ENCODE data around the gene PAF1.

PAF1 gene

DNA sequence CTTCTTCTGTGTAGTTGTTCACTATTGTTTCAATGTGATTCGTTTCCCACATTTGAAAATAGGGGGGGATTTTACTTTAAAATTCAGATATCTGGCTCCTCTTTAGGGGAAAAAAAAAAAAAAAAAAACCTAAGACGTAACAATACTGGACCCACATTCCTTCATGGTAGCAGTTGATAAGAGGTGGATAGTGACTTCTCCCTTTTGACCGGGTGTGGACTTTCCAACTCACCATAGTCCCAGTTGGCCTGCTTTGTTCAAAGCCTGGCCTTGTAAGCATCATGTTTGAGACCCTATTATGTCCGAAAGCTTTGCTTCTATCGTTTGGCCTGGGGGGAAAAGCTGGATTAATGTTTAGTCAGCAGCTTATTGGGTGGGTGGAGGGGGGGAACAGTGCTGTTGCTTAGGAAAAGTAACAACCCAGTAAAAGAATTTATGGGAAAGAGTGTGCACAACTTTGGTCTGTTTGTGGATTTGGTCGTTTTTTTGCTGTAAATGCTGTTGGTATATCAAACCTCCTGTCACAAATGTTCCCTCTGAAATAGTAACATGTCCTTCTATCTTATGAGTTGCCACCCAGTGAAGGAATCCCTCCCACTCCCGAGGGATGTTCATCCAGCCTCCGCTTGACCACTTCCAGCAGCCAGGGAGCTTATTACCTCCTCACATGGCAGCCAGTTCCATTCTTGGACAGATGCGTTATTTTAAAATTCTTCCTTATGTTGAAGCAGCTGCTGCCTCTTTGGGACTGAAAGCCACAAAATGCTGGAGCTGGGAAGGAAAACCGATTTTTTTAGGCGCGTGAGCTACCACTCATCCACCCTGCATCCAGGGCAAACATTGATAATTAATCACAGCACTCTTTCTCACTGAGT lies 38.3 kb downstream of the PAF1 start:
- Histone ChIP-seq H3K27me3 (ENCODE audit: insufficient read depth, low read length, poor library complexity) (no peaks in the 10 kb centered on the region), H3K4me2 (ENCODE audit: insufficient read depth, low read length) (no peak overlapping the region), H4K20me1 (ENCODE audit: insufficient read depth, low read length) (peaks cover 35% of the 10 kb centered on the region), H3K4me3 (ENCODE audit: low read depth in 1 of 2, low read length in 2 of 2) (no peak overlapping the region), H3K79me2 (ENCODE audit: insufficient read depth, low read length) (peaks cover 48% of the 10 kb centered on the region), H3K36me3 (ENCODE audit: insufficient read depth, low read length) (peaks cover 77% of the 10 kb centered on the region), H3K27ac (ENCODE audit: low read length) (no peak overlapping the region), H3K9ac (ENCODE audit: low read depth, low read length) (no peak overlapping the region), H3K4me1 (ENCODE audit: insufficient read depth, low read length) (no peaks in the 10 kb centered on the region), H2AFZ (ENCODE audit: low read depth, low read length) (no peak overlapping the region), H3K9me3 (ENCODE audit: insufficient read depth, low read length, severe bottlenecking) (no peaks in the 10 kb centered on the region)
- no peak for DNase-seq
- TF ChIP-seq EZH2 (IDR thresholded peaks at IDR 0.05; ENCODE audit: borderline replicate concordance, low read depth, low read length, severe bottlenecking) = no peak
- TF ChIP-seq, protein P1, sequence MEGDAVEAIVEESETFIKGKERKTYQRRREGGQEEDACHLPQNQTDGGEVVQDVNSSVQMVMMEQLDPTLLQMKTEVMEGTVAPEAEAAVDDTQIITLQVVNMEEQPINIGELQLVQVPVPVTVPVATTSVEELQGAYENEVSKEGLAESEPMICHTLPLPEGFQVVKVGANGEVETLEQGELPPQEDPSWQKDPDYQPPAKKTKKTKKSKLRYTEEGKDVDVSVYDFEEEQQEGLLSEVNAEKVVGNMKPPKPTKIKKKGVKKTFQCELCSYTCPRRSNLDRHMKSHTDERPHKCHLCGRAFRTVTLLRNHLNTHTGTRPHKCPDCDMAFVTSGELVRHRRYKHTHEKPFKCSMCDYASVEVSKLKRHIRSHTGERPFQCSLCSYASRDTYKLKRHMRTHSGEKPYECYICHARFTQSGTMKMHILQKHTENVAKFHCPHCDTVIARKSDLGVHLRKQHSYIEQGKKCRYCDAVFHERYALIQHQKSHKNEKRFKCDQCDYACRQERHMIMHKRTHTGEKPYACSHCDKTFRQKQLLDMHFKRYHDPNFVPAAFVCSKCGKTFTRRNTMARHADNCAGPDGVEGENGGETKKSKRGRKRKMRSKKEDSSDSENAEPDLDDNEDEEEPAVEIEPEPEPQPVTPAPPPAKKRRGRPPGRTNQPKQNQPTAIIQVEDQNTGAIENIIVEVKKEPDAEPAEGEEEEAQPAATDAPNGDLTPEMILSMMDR (IDR thresholded peaks at IDR 0.05; ENCODE audit: borderline replicate concordance, extremely low read depth, low read length, poor library complexity, severe bottlenecking) = no peak
- no peak for ATAC-seq (ENCODE audit: insufficient read depth, low read depth)

- ATAC-seq (ENCODE audit: insufficient read depth, low read depth) (no peak), DNase-seq (no peak)
- peaks cover 76% of the 10 kb centered on the region for H3K36me3 ChIP-seq (ENCODE audit: insufficient read depth, low read length)
- H3K79me2 ChIP-seq (ENCODE audit: insufficient read depth, low read length) = peaks cover 58% of the 10 kb centered on the region
- no peak overlapping the region for H2AFZ ChIP-seq (ENCODE audit: low read depth, low read length)
- TF ChIP-seq EZH2 (IDR thresholded peaks at IDR 0.05; ENCODE audit: borderline replicate concordance, low read depth, low read length, severe bottlenecking) = no peak
- H3K27me3 ChIP-seq (ENCODE audit: insufficient read depth, low read length, poor library complexity) = no peaks in the 10 kb centered on the region
- H3K4me1 ChIP-seq (ENCODE audit: insufficient read depth, low read length) = peaks cover under 1% of the 10 kb centered on the region
- H3K4me2 ChIP-seq (ENCODE audit: insufficient read depth, low read length) = no peak overlapping the region
- H3K9me3 ChIP-seq (ENCODE audit: insufficient read depth, low read length, severe bottlenecking) = no peaks in the 10 kb centered on the region
- no peak overlapping the region for H3K9ac ChIP-seq (ENCODE audit: low read depth, low read length)
- H4K20me1 ChIP-seq (ENCODE audit: insufficient read depth, low read length) = peaks cover 38% of the 10 kb centered on the region
- H3K4me3 ChIP-seq (ENCODE audit: low read depth in 1 of 2, low read length in 2 of 2) = no peak overlapping the region
- H3K27ac ChIP-seq (ENCODE audit: low read length) = no peak overlapping the region
Observed at GRCh38 chr19:39351537-39352064, 39.3 kb downstream of the PAF1 start.

- Histone ChIP-seq H3K4me2 (ENCODE audit: insufficient read depth, low read length) (no peak overlapping the region), H3K9ac (ENCODE audit: low read depth, low read length) (no peak overlapping the region), H3K4me3 (ENCODE audit: low read depth in 1 of 2, low read length in 2 of 2) (no peak overlapping the region), H3K79me2 (ENCODE audit: insufficient read depth, low read length) (peaks cover 72% of the 10 kb centered on the region), H3K27ac (ENCODE audit: low read length) (no peak overlapping the region), H3K9me3 (ENCODE audit: insufficient read depth, low read length, severe bottlenecking) (no peaks in the 10 kb centered on the region), H2AFZ (ENCODE audit: low read depth, low read length) (no peak overlapping the region), H3K36me3 (ENCODE audit: insufficient read depth, low read length) (peaks cover 72% of the 10 kb centered on the region), H3K4me1 (ENCODE audit: insufficient read depth, low read length) (peaks cover 15% of the 10 kb centered on the region), H4K20me1 (ENCODE audit: insufficient read depth, low read length) (peaks cover 48% of the 10 kb centered on the region), H3K27me3 (ENCODE audit: insufficient read depth, low read length, poor library complexity) (no peaks in the 10 kb centered on the region)
- TF ChIP-seq EZH2 (IDR thresholded peaks at IDR 0.05; ENCODE audit: borderline replicate concordance, low read depth, low read length, severe bottlenecking) = no peak
- TF ChIP-seq, protein P1 (IDR thresholded peaks at IDR 0.05; ENCODE audit: borderline replicate concordance, extremely low read depth, low read length, poor library complexity, severe bottlenecking) = no peak
- DNase-seq (no peak), ATAC-seq (ENCODE audit: insufficient read depth, low read depth) (no peak)
Observed at GRCh38 chr19:39350156-39350555, 40.8 kb downstream of the PAF1 start.

DNA sequence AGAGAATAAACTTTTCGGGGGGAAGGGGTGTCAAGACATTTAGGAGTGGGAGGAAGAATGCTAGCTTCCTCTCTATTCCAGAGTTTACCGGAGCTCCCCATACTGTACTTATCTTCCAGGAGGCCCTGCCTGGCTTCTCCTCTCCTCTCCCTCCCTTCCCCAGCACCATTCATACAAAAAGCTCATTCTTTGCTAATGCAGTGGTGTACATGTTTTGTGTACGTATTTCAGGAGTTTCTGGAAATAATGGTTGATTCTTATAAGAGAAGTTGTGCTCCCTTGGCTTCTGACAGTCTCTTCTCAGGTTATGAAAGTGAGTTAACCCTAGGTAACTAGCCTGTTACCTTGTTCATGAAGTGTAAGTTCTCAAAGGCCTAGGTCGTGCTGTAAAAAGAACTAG lies 41.6 kb downstream of the PAF1 start:
- DNase-seq (no peak), ATAC-seq (ENCODE audit: insufficient read depth, low read depth) (no peak)
- no peak overlapping the region for H3K4me3 ChIP-seq (ENCODE audit: low read depth in 1 of 2, low read length in 2 of 2)
- no peak overlapping the region for H3K9ac ChIP-seq (ENCODE audit: low read depth, low read length)
- no peaks in the 10 kb centered on the region for H3K9me3 ChIP-seq (ENCODE audit: insufficient read depth, low read length, severe bottlenecking)
- H3K36me3 ChIP-seq (ENCODE audit: insufficient read depth, low read length) = peaks cover 73% of the 10 kb centered on the region
- peaks cover 81% of the 10 kb centered on the region for H3K79me2 ChIP-seq (ENCODE audit: insufficient read depth, low read length)
- H4K20me1 ChIP-seq (ENCODE audit: insufficient read depth, low read length) = peaks cover 55% of the 10 kb centered on the region
- no peak overlapping the region for H2AFZ ChIP-seq (ENCODE audit: low read depth, low read length)
- H3K27me3 ChIP-seq (ENCODE audit: insufficient read depth, low read length, poor library complexity) = no peaks in the 10 kb centered on the region
- H3K4me2 ChIP-seq (ENCODE audit: insufficient read depth, low read length) = no peak overlapping the region
- H3K27ac ChIP-seq (ENCODE audit: low read length) = no peak overlapping the region
- H3K4me1 ChIP-seq (ENCODE audit: insufficient read depth, low read length) = peaks cover 24% of the 10 kb centered on the region
- TF ChIP-seq EZH2 (IDR thresholded peaks at IDR 0.05; ENCODE audit: borderline replicate concordance, low read depth, low read length, severe bottlenecking) = no peak
- TF ChIP-seq, protein P1 (IDR thresholded peaks at IDR 0.05; ENCODE audit: borderline replicate concordance, extremely low read depth, low read length, poor library complexity, severe bottlenecking) = no peak

Data from DND-41 (cell line).